ENCODE data around the gene CAMTA1.

The CAMTA1 gene

DNA sequence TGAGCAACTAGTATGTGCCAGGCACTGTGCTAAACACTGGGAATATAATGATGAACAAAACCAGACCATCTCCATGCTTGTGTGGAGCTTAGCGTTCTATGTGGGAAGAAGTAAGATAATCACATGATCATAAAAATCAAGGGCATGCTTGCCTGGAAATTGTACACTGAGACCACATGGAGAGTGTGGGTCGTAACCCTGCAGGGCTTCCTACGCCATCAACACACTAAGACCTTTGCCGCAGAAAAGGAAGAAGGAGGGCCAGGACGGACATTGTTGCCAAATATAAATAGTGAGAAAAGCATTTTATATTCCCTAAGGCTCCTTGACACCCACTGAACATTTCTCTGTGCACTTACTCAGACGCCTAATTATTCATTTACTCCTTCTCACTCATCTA lies 597.7 kb downstream of the CAMTA1 start:
- H3K27ac ChIP-seq (ENCODE audit: low read length), result no peak overlapping the region
- no peaks in the 10 kb centered on the region for H3K36me3 ChIP-seq (ENCODE audit: insufficient read depth, low read length)
- H3K4me2 ChIP-seq (ENCODE audit: insufficient read depth, low read length), result no peak overlapping the region
- no peak for TF ChIP-seq EZH2 (IDR thresholded peaks at IDR 0.05; ENCODE audit: borderline replicate concordance, low read depth, low read length, severe bottlenecking)
- TF ChIP-seq, protein P1, sequence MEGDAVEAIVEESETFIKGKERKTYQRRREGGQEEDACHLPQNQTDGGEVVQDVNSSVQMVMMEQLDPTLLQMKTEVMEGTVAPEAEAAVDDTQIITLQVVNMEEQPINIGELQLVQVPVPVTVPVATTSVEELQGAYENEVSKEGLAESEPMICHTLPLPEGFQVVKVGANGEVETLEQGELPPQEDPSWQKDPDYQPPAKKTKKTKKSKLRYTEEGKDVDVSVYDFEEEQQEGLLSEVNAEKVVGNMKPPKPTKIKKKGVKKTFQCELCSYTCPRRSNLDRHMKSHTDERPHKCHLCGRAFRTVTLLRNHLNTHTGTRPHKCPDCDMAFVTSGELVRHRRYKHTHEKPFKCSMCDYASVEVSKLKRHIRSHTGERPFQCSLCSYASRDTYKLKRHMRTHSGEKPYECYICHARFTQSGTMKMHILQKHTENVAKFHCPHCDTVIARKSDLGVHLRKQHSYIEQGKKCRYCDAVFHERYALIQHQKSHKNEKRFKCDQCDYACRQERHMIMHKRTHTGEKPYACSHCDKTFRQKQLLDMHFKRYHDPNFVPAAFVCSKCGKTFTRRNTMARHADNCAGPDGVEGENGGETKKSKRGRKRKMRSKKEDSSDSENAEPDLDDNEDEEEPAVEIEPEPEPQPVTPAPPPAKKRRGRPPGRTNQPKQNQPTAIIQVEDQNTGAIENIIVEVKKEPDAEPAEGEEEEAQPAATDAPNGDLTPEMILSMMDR (IDR thresholded peaks at IDR 0.05; ENCODE audit: borderline replicate concordance, extremely low read depth, low read length, poor library complexity, severe bottlenecking), result no peak
- H4K20me1 ChIP-seq (ENCODE audit: insufficient read depth, low read length), result 0 out of 2 replicates have a peak, but pooled peaks cover under 1% of the 10 kb centered on the region
- H2AFZ ChIP-seq (ENCODE audit: low read depth, low read length), result no peak overlapping the region
- no peaks in the 10 kb centered on the region for H3K9me3 ChIP-seq (ENCODE audit: insufficient read depth, low read length, severe bottlenecking)
- H3K4me3 ChIP-seq (ENCODE audit: low read depth in 1 of 2, low read length in 2 of 2), result no peak overlapping the region
- H3K27me3 ChIP-seq (ENCODE audit: insufficient read depth, low read length, poor library complexity), result peaks cover 7% of the 10 kb centered on the region
- DNase-seq (no peak), ATAC-seq (ENCODE audit: insufficient read depth, low read depth) (no peak)
- H3K79me2 ChIP-seq (ENCODE audit: insufficient read depth, low read length), result no peaks in the 10 kb centered on the region
- no peaks in the 10 kb centered on the region for H3K4me1 ChIP-seq (ENCODE audit: insufficient read depth, low read length)
- H3K9ac ChIP-seq (ENCODE audit: low read depth, low read length), result no peak overlapping the region

DNA sequence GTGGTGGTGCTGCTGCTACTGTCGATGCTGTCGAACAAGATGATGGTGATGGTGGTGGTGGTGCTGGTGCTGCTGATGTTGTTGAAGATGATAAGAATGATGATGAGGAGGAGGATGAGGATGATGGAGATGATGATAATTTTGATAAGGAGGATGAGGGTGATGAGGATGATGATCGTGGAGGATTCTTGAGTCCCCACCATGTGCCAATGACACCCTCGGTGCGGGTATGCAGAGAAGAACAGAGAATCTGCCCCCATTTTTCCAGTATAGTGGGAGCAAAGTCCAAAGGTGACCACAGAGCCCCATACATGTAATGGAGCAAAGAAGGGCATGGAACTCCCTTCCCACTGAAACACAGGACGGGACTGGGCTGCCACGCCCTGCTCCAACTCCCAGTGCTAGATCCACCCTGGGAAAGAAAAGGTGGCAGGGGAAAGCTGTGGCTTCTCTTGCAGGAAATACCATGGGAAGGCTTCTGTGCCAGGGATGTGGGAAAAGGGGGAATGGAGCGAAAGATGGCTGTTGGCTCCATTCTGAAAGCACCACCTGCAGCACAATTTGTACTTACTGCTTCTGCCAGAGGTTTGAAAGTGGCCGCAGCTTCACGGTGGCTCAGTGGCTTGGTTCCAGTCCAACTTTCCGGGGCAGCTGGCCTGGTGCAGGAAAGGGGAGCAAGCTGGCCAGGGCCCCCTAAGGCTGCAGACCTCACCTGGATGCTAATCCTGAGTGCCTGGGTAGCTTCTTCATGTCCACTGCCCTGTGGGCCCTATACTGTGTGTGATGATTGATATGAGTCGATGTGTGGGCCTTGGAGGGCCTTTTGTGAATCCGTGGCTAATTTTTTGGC lies 598.6 kb downstream of the CAMTA1 start:
- Histone ChIP-seq H3K4me3 (ENCODE audit: low read depth in 1 of 2, low read length in 2 of 2) (no peak overlapping the region), H2AFZ (ENCODE audit: low read depth, low read length) (no peak overlapping the region), H3K36me3 (ENCODE audit: insufficient read depth, low read length) (no peaks in the 10 kb centered on the region), H3K79me2 (ENCODE audit: insufficient read depth, low read length) (no peaks in the 10 kb centered on the region), H3K27me3 (ENCODE audit: insufficient read depth, low read length, poor library complexity) (peaks cover under 1% of the 10 kb centered on the region), H4K20me1 (ENCODE audit: insufficient read depth, low read length) (peaks cover 4% of the 10 kb centered on the region; the same call in 1 of the 2 replicates), H3K9ac (ENCODE audit: low read depth, low read length) (no peak overlapping the region), H3K27ac (ENCODE audit: low read length) (no peak overlapping the region), H3K9me3 (ENCODE audit: insufficient read depth, low read length, severe bottlenecking) (no peaks in the 10 kb centered on the region), H3K4me1 (ENCODE audit: insufficient read depth, low read length) (no peaks in the 10 kb centered on the region), H3K4me2 (ENCODE audit: insufficient read depth, low read length) (no peak overlapping the region)
- ATAC-seq (ENCODE audit: insufficient read depth, low read depth) (no peak), DNase-seq (no peak)
- TF ChIP-seq EZH2 (IDR thresholded peaks at IDR 0.05; ENCODE audit: borderline replicate concordance, low read depth, low read length, severe bottlenecking), result no peak
- TF ChIP-seq, protein P1 (IDR thresholded peaks at IDR 0.05; ENCODE audit: borderline replicate concordance, extremely low read depth, low read length, poor library complexity, severe bottlenecking), result no peak

DNA sequence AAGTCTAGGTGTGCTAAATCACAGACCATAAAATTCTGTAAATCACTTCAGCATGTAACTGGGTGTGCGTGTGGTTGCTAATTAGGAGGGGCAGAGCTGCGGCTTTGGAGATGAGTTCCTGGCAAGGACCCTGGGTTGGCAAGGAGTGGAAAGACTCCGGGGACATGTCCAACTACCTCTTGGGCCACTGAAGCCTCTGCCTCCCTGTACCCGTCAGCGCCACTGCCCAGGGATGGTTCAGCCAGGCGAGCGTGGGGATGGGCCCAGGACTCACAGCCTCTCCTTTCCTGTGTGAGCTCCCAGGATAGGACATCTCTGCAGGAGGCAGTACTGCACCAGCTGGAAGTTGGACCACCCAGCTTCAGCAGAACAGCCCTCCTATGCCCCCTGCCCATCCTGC lies 599.4 kb downstream of the CAMTA1 start:
- Histone ChIP-seq H3K4me1 (ENCODE audit: insufficient read depth, low read length) (no peaks in the 10 kb centered on the region), H3K27me3 (ENCODE audit: insufficient read depth, low read length, poor library complexity) (no peaks in the 10 kb centered on the region), H4K20me1 (ENCODE audit: insufficient read depth, low read length) (peaks cover 4% of the 10 kb centered on the region; the same call in 1 of the 2 replicates), H3K79me2 (ENCODE audit: insufficient read depth, low read length) (no peaks in the 10 kb centered on the region), H3K9me3 (ENCODE audit: insufficient read depth, low read length, severe bottlenecking) (no peaks in the 10 kb centered on the region), H3K9ac (ENCODE audit: low read depth, low read length) (no peak overlapping the region), H3K27ac (ENCODE audit: low read length) (no peak overlapping the region), H3K4me2 (ENCODE audit: insufficient read depth, low read length) (no peak overlapping the region), H3K4me3 (ENCODE audit: low read depth in 1 of 2, low read length in 2 of 2) (no peak overlapping the region), H3K36me3 (ENCODE audit: insufficient read depth, low read length) (no peaks in the 10 kb centered on the region), H2AFZ (ENCODE audit: low read depth, low read length) (no peak overlapping the region)
- no peak for ATAC-seq (ENCODE audit: insufficient read depth, low read depth)
- TF ChIP-seq EZH2 (IDR thresholded peaks at IDR 0.05; ENCODE audit: borderline replicate concordance, low read depth, low read length, severe bottlenecking), result no peak
- TF ChIP-seq, protein P1 (IDR thresholded peaks at IDR 0.05; ENCODE audit: borderline replicate concordance, extremely low read depth, low read length, poor library complexity, severe bottlenecking), result no peak
- DNase-seq, result no peak

Measured in DND-41 (cell line).